HFFc6 (cell line): Measurements from ENCODE around the gene TENM3. TPM values are rescaled to one million over a fixed set of nuclear protein-coding genes. Genes with fewer than 3 reads are reported as not detected.

Experiments used
- DNase-seq: peaks from one replicate; pipeline ENCODE4 v3.0.0-alpha.2; 2018
- H3K27ac Mint-ChIP-seq: 2 replicates; pipeline ENCODE4 v1.8.0; 2020; ENCODE audit warnings: mild to moderate bottlenecking, mixed read lengths
- H3K27me3 Mint-ChIP-seq: 2 replicates; pipeline ENCODE4 v1.8.0; 2021; ENCODE audit warnings: mild to moderate bottlenecking, moderate library complexity, mixed read lengths; ENCODE audit not compliant: insufficient read depth
- H3K36me3 Mint-ChIP-seq: 2 replicates; pipeline ENCODE4 v1.8.0; 2021; ENCODE audit warnings: low read depth, mixed read lengths
- H3K4me1 Mint-ChIP-seq: 2 replicates; pipeline ENCODE4 v1.8.0; 2020; ENCODE audit warnings: low read depth, mixed read lengths
- H3K4me3 Mint-ChIP-seq: 2 replicates; pipeline ENCODE4 v1.8.0; 2020; ENCODE audit warnings: mild to moderate bottlenecking, moderate library complexity, mixed read lengths
- H3K9me3 Mint-ChIP-seq: 2 replicates; pipeline ENCODE4 v1.8.0; 2020; ENCODE audit warnings: mild to moderate bottlenecking, mixed read lengths
- CTCF ChIP-seq: fragments of 200-600 bp; sonication (generic); IDR thresholded peaks from 2 replicates; pipeline ENCODE4 v1.5.0; 2021; ENCODE audit warnings: antibody characterized with exemption, mild to moderate bottlenecking
- total RNA-seq, 6 experiments: library from RNA; stranded (reverse); fragmentation: NEBNext Ultra II Directional; extraction: Animal tissue kit (Norgen Biotek cat#: 25700); gene quantifications; 2 replicates in 1 of 6; 3 replicates in 5 of 6; pipeline ENCODE4 v1.2.3, GENCODE V29; 2021

The TENM3 gene
- total RNA-seq, 6 experiments from 2014 or later, result 31.1 to 52.1 (median 42.0) TPM

DNA sequence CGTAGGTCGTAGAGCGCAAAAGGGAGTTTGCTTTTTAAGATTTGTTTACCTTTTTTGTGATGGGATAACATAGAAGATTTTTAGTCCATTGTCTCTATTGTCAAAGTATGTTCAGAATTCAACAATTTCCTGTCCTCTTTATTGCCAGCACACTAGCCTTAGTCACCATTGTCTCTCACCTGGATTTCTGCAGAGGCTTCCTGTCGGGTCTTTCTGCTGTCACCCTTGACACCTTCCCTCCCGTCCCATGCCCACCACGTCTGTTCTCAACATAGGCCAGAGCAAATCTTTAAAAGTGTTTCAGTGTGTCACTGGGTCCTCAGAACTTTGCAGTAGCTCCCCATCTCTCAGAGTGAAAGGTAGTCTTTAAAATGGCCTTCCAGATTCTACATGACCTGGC is 323.9 kb downstream of the TENM3 start:
- H3K9me3 Mint-ChIP-seq, result no peaks in the 10 kb centered on the region

DNA sequence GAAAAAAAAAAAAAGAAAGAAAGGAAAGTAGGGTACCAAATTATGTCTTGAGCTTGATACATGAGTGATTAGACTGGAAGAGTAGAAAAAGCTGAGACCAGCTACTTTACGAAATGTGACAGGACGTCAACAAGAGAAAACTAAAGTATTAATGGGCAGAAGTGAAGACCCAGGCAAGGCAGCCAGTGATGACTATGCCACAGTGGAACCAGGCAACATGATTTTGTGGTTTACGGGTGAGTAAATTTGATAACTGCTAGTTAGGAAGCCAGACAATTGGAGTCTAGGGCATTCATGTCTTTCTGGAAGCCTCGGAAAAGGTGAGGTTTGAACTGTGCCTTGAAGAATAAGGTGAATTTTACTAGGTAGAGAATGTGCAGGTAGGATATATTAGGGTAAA is 326.4 kb downstream of the TENM3 start:
- H3K9me3 Mint-ChIP-seq, result no peaks in the 10 kb centered on the region
- TF ChIP-seq CTCF, result no peak
- H3K27me3 Mint-ChIP-seq, result peaks cover 3% of the 10 kb centered on the region; the same call in 1 of the 2 replicates
- no peak for DNase-seq
- H3K4me1 Mint-ChIP-seq, result peaks cover 46% of the 10 kb centered on the region
- H3K4me3 Mint-ChIP-seq, result no peak overlapping the region
- H3K27ac Mint-ChIP-seq, result no peak overlapping the region
- H3K36me3 Mint-ChIP-seq, result no peaks in the 10 kb centered on the region

More for the DNA sequence above, 323.9 kb downstream of the TENM3 start:
- Mint-ChIP-seq H3K4me1 (peaks cover 58% of the 10 kb centered on the region), H3K4me3 (no peak overlapping the region), H3K27ac (0 out of 2 replicates have a peak overlapping the region, but pooled peaks have one; percentile 4), H3K36me3 (no peaks in the 10 kb centered on the region), H3K27me3 (peaks cover 3% of the 10 kb centered on the region; the same call in 1 of the 2 replicates)
- no peak for DNase-seq
- TF ChIP-seq CTCF, result no peak

GRCh38 chr4:182574706-182575105 is 331.5 kb downstream of the TENM3 start:
- Mint-ChIP-seq H3K27me3 (no peaks in the 10 kb centered on the region), H3K4me3 (peak overlapping the region; percentile 59; the same call in 1 of the 2 replicates), H3K4me1 (peaks cover 16% of the 10 kb centered on the region; the same call in 1 of the 2 replicates), H3K9me3 (no peaks in the 10 kb centered on the region), H3K36me3 (no peaks in the 10 kb centered on the region), H3K27ac (peak overlapping the region; percentile 73; the same call in 1 of the 2 replicates)
- DNase-seq, result no peak
- TF ChIP-seq CTCF, result no peak

DNA sequence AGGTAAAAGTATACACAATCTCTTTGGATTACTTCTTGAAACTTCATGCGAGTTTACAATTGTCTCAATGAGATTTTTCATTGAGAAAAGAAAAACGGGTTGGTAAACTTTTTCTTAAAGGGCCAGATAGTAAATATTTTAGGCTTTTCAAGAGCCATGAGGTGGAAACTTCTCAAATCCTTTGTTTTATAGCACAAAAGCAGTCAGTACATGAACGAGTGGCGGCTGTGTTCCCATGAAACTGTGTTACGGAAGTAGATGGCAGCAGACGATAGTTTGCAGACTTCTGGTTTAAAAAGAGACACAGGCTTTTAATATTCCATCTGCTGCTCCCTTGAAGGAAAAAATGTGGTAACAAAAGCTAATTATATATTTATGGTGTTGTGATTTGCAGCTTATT is 332.0 kb downstream of the TENM3 start:
- no peak for DNase-seq
- peak overlapping the region; percentile 59; the same call in 1 of the 2 replicates for H3K4me3 Mint-ChIP-seq
- peak overlapping the region; percentile 73; the same call in 1 of the 2 replicates for H3K27ac Mint-ChIP-seq
- H3K9me3 Mint-ChIP-seq, result no peaks in the 10 kb centered on the region
- H3K4me1 Mint-ChIP-seq, result peaks cover 16% of the 10 kb centered on the region; the same call in 1 of the 2 replicates
- no peaks in the 10 kb centered on the region for H3K36me3 Mint-ChIP-seq
- H3K27me3 Mint-ChIP-seq, result no peaks in the 10 kb centered on the region
- TF ChIP-seq CTCF, result no peak

DNA sequence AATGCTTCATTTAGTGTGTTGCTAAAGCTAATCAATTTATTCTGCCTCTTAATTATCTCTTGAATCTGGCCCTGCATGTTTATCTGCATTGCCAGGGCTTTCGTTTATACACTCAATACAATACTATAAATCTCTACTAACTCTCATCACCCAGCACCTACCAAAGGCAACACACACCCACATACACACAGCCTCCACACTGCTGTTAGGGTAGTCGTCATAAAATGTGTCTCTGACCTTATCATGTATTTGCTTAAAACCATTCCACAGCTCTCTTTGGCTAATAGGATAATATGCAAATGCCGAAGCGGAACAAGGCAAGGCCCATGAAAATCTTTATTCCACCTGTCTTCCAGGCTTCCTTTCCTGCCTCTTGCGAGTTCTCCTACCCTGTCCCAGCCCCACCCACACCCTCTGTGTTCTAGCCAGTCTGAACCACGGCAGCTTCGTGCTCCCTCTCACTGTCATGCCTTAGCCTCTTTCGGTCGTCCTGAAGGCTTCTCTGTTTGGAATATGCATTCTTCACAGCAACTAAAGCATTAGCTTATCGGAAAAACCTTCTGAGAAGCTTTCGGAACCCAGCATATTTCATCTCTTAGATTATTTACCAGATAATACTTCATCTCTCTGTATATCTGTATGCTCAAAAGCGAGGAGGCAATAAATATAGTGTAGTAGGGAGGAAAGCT is 333.5 kb downstream of the TENM3 start:
- Mint-ChIP-seq H3K4me1 (peaks cover 17% of the 10 kb centered on the region; the same call in 1 of the 2 replicates), H3K9me3 (no peaks in the 10 kb centered on the region), H3K27me3 (no peaks in the 10 kb centered on the region), H3K36me3 (no peaks in the 10 kb centered on the region), H3K27ac (peak overlapping the region; percentile 66), H3K4me3 (peak overlapping the region; percentile 58; the same call in 1 of the 2 replicates)
- no peak for DNase-seq
- TF ChIP-seq CTCF, result no peak
